Panc1 (cell line): ENCODE results near the gene ZSCAN18.

Experiments
- CTCF ChIP-seq: fragments of 450-650 bp; IDR thresholded peaks from 2 replicates; pipeline ENCODE4 v1.5.1; 2017; ENCODE audit warnings: mild to moderate bottlenecking
- SIN3A ChIP-seq: IDR thresholded peaks from 2 replicates; pipeline ENCODE4 v1.6.1; 2012; ENCODE audit warnings: low read depth, mild to moderate bottlenecking, low read length, moderate library complexity, borderline replicate concordance; ENCODE audit not compliant: insufficient read depth
- TCF7L2 ChIP-seq: IDR thresholded peaks from 2 replicates; pipeline ENCODE4 v1.6.1; 2011; ENCODE audit warnings: mild to moderate bottlenecking, low read depth, low read length, inconsistent platforms

- TF ChIP-seq CTCF = no peak
- TF ChIP-seq SIN3A = no peak
- no peak for TF ChIP-seq TCF7L2
Measured at GRCh38 chr19:58067240-58067912, 30.7 kb downstream of the ZSCAN18 start.
